Smooth muscle cell (in vitro differentiated cells): ENCODE results near the gene ETV2. TPM values are rescaled to one million over a fixed set of nuclear protein-coding genes. Genes with fewer than 3 reads are reported as not detected.

ENCODE experiments used
- DNase-seq: peaks from one replicate; lab custom pipeline; 2025; ENCODE audit not compliant: unreplicated experiment; lab: John Stamatoyannopoulos, UW
- H2AFZ ChIP-seq: fragments of 200-600 bp; sonication (generic); 2 replicates; pipeline ENCODE4 v1.6.0; 2016; ENCODE audit warnings: antibody characterized with exemption, low read depth, mild to moderate bottlenecking
- H3F3A ChIP-seq: fragments of 200-600 bp; sonication (generic); 2 replicates; pipeline ENCODE4 v1.6.0; 2017; ENCODE audit warnings: antibody characterized with exemption, low read depth
- H3K27ac ChIP-seq: fragments of 200-600 bp; sonication (generic); 2 replicates; pipeline ENCODE4 v1.5.1; 2016; ENCODE audit warnings: low read depth, mild to moderate bottlenecking
- H3K27me3 ChIP-seq: fragments of 200-600 bp; sonication (generic); 2 replicates; pipeline ENCODE4 v1.6.1; 2016; ENCODE audit warnings: low read depth, mild to moderate bottlenecking
- H3K36me3 ChIP-seq: fragments of 200-600 bp; sonication (generic); 2 replicates; pipeline ENCODE4 v1.5.1; 2016; ENCODE audit warnings: low read depth
- H3K4me1 ChIP-seq: fragments of 200-600 bp; sonication (generic); 2 replicates; pipeline ENCODE4 v1.5.1; 2016; ENCODE audit warnings: low read depth
- H3K4me2 ChIP-seq: fragments of 200-600 bp; sonication (generic); 2 replicates; pipeline ENCODE4 v1.6.0; 2016; ENCODE audit warnings: mild to moderate bottlenecking
- H3K4me3 ChIP-seq: fragments of 200-600 bp; sonication (generic); 2 replicates; pipeline ENCODE4 v1.5.1; 2016; ENCODE audit warnings: mild to moderate bottlenecking
- H3K79me2 ChIP-seq: fragments of 200-600 bp; sonication (generic); 2 replicates; pipeline ENCODE4 v1.6.0; 2016; ENCODE audit warnings: low read depth, mild to moderate bottlenecking
- H3K9ac ChIP-seq: fragments of 200-600 bp; sonication (generic); 2 replicates; pipeline ENCODE4 v1.6.0; 2016; ENCODE audit warnings: low read depth
- H3K9me3 ChIP-seq: fragments of 200-600 bp; sonication (generic); replicated peaks from 2 replicates; pipeline ENCODE4 v1.5.1; 2016; ENCODE audit warnings: low read depth
- H4K20me1 ChIP-seq: fragments of 200-600 bp; sonication (generic); 2 replicates; pipeline ENCODE4 v1.6.0; 2016; ENCODE audit warnings: low read depth
- WGBS: methylation state at CpG from one replicate; pipeline ENCODE4 v1.1.7; 2016; ENCODE audit warnings: low lambda C conversion rate; 5-methylcytosine and 5-hydroxymethylcytosine counted together
- polyA plus RNA-seq: library from polyadenylated mRNA; unstranded; fragments of >200 nt; fragmentation: Nextera tagmentation; extraction: Ambion mirVana; gene quantifications from 2 replicates; pipeline ENCODE4 v1.2.1, GENCODE V29; 2016
- total RNA-seq: library from RNA; depleted of rRNA; stranded (reverse); fragments of >200 nt; gene quantifications from 2 replicates; pipeline ENCODE4 v1.2.3, GENCODE V29; 2014
- TF ChIP-seq, protein P1 (sequence below): fragments of 200-600 bp; sonication (generic); IDR thresholded peaks from 2 replicates; pipeline ENCODE4 v1.5.1; 2017; ENCODE audit warnings: borderline replicate concordance, mild to moderate bottlenecking, antibody characterized with exemption; ENCODE audit not compliant: insufficient read depth, poor library complexity, severe bottlenecking

The ETV2 gene
- total and polyA plus RNA-seq, 2 experiments from 2014 or later = 2.9 TPM; not detected in 1

DNA sequence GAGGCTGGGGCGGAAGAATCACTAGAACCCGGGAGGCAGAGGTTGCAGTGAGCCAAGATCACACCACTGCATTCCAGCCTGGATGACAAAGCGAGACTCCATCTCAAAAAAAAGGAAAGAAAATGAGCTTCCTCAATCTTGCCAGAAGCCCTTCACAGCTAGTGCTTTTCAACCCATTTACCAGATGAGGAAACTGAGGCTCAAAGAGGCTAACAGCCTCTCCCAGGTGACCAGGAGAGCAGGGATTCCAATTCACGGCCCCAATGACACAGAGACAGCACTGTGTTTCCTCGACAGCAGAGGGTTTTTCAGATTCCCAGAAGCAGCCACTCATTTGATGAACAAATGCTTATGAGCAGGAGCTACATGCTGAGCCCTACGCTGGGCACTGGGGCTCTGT is 28.0 kb downstream of the ETV2 start:
- TF ChIP-seq, protein P1, sequence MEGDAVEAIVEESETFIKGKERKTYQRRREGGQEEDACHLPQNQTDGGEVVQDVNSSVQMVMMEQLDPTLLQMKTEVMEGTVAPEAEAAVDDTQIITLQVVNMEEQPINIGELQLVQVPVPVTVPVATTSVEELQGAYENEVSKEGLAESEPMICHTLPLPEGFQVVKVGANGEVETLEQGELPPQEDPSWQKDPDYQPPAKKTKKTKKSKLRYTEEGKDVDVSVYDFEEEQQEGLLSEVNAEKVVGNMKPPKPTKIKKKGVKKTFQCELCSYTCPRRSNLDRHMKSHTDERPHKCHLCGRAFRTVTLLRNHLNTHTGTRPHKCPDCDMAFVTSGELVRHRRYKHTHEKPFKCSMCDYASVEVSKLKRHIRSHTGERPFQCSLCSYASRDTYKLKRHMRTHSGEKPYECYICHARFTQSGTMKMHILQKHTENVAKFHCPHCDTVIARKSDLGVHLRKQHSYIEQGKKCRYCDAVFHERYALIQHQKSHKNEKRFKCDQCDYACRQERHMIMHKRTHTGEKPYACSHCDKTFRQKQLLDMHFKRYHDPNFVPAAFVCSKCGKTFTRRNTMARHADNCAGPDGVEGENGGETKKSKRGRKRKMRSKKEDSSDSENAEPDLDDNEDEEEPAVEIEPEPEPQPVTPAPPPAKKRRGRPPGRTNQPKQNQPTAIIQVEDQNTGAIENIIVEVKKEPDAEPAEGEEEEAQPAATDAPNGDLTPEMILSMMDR = no peak
- Histone ChIP-seq H3K36me3 (no peaks in the 10 kb centered on the region), H3K4me1 (no peaks in the 10 kb centered on the region), H3K4me2 (no peak overlapping the region), H2AFZ (no peak overlapping the region), H3K9me3 (no peaks in the 10 kb centered on the region), H3K27ac (no peak overlapping the region), H3K4me3 (no peak overlapping the region), H3F3A (no peaks in the 10 kb centered on the region), H3K79me2 (no peaks in the 10 kb centered on the region), H3K9ac (no peak overlapping the region), H3K27me3 (no peaks in the 10 kb centered on the region), H4K20me1 (peaks cover 4% of the 10 kb centered on the region)
- 86% methylated on average over 6 of the region's 6 CpGs for WGBS
- no peak for DNase-seq

DNA sequence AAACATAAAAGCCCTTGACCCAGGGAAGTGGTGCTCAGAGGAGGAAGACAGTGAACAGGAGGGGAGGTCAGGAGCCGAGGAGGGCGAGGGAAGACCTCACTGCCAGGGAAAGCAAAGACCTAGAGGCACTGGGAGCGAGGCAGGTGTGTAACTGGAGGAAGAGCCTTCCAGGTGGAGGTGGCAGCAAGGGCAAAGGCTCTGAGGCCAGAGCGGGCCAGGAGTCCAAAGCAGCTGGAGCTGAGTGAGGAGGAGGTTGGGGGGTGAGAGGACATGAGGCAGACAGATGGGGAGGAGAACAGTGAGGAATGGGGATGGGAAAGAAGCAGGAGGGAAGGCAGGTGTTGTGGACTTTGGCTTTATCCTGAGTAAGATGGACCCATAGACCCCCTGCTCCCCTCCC is 28.4 kb downstream of the ETV2 start:
- Histone ChIP-seq H2AFZ (no peak overlapping the region), H3K27ac (no peak overlapping the region), H3K4me3 (no peak overlapping the region), H3K9ac (no peak overlapping the region), H3K4me1 (no peaks in the 10 kb centered on the region), H3F3A (no peaks in the 10 kb centered on the region), H3K27me3 (no peaks in the 10 kb centered on the region), H3K79me2 (no peaks in the 10 kb centered on the region), H3K36me3 (no peaks in the 10 kb centered on the region), H4K20me1 (peaks cover 3% of the 10 kb centered on the region), H3K4me2 (no peak overlapping the region), H3K9me3 (no peaks in the 10 kb centered on the region)
- DNase-seq = no peak
- 78% methylated on average over 4 of the region's 4 CpGs for WGBS
- TF ChIP-seq, protein P1 = no peak

DNA sequence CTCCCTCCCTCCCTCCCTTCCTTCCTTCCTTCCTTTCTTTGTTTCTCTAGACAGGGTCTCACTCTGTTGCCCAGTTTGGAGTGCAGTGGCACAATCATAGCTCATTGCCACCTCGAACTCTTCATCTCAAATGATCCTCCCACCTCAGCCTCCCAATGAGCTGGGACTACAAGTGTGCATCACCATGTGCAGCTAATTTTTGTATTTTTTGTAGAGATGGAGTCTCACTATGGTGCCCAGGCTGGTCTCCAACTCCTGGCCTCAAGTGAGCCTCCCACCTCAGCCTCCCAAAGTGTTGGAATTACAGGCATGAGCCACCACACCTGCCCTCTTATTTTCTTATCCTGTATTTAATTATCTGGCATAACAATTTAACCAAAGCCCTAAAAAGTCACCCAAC is 29.1 kb downstream of the ETV2 start:
- H3K4me3 ChIP-seq = no peak overlapping the region
- H3K4me2 ChIP-seq = no peak overlapping the region
- no peaks in the 10 kb centered on the region for H3K79me2 ChIP-seq
- H4K20me1 ChIP-seq = no peaks in the 10 kb centered on the region
- H3K27me3 ChIP-seq = no peaks in the 10 kb centered on the region
- no peaks in the 10 kb centered on the region for H3K9me3 ChIP-seq
- no peaks in the 10 kb centered on the region for H3K36me3 ChIP-seq
- H3K9ac ChIP-seq = no peak overlapping the region
- WGBS = 100% methylated on average over 1 of the region's 1 CpG
- H3F3A ChIP-seq = no peaks in the 10 kb centered on the region
- no peak overlapping the region for H2AFZ ChIP-seq
- H3K27ac ChIP-seq = no peak overlapping the region
- no peaks in the 10 kb centered on the region for H3K4me1 ChIP-seq
- TF ChIP-seq, protein P1 = no peak
- DNase-seq = no peak

DNA sequence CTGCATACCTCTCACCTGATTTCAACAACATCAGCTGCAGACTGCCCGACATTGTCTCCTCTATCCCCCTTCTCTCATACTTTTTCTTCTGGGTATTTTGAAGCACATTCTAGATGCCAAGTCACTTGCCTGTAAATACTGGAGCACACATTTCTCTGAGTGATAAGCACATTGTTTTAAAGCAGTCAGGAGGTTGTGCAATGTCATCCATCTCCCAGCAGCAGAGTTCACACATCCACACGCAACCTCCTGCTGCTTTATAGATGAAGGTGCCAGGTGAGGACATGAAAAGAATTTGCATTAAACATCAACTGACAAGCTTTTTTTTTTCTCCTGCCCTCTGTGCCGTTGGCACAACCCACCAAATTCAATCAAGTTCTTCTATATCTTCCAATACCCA is 30.3 kb downstream of the ETV2 start:
- Histone ChIP-seq H3K9me3 (no peaks in the 10 kb centered on the region), H3K79me2 (no peaks in the 10 kb centered on the region), H3F3A (no peaks in the 10 kb centered on the region), H3K27me3 (no peaks in the 10 kb centered on the region), H3K36me3 (no peaks in the 10 kb centered on the region), H4K20me1 (no peaks in the 10 kb centered on the region), H3K4me3 (no peak overlapping the region), H3K4me1 (no peaks in the 10 kb centered on the region), H2AFZ (no peak overlapping the region), H3K27ac (no peak overlapping the region), H3K9ac (no peak overlapping the region), H3K4me2 (no peak overlapping the region)
- TF ChIP-seq, protein P1 = no peak
- 81% methylated on average over 3 of the region's 3 CpGs for WGBS
- no peak for DNase-seq
